Prostate gland (tissue), 2 donors: Measurements from ENCODE around the gene TIAM2. TPM values are rescaled to one million over a fixed set of nuclear protein-coding genes. Genes with fewer than 3 reads are reported as not detected.

Experiments
- DNase-seq: peaks from one replicate; pipeline ENCODE4 v3.0.0-alpha.2; 2019; ENCODE audit warnings: low spot score
- H3K27ac ChIP-seq, 2 donors: fragments of 200-600 bp; sonication (generic); 2 replicates each; pipeline ENCODE4 v1.5.1; 2017 to 2019
- H3K27me3 ChIP-seq: fragments of 200-600 bp; sonication (generic); replicated peaks from 2 replicates; pipeline ENCODE4 v1.5.1; 2019; ENCODE audit not compliant: insufficient read depth
- H3K36me3 ChIP-seq, 2 donors: fragments of 200-600 bp; sonication (generic); 1 replicate in 1 of 2; 2 replicates in 1 of 2; pipeline versions ENCODE4 v1.5.1 to v1.8.1; 2017 to 2019
- H3K4me1 ChIP-seq: fragments of 200-600 bp; sonication (generic); replicated peaks from 2 replicates; pipeline ENCODE4 v1.5.1; 2019
- H3K4me3 ChIP-seq, 2 donors: fragments of 200-600 bp; sonication (generic); 2 replicates each; pipeline ENCODE4 v1.5.1; 2017 to 2019
- H3K9me3 ChIP-seq: fragments of 200-600 bp; sonication (generic); 2 replicates; pipeline ENCODE4 v1.5.1; 2017
- CTCF ChIP-seq, 4 experiments: fragments of 200-600 bp in 2 of 4; fragments of 450-650 bp in 2 of 4; sonication (generic) in 2 of 4; IDR thresholded peaks; 1 replicate in 3 of 4; 2 replicates in 1 of 4; pipeline ENCODE4 v1.5.1; 2016 to 2019; ENCODE audit warnings: antibody characterized with exemption in 4 of 4, mild to moderate bottlenecking in 2 of 4, moderate library complexity in 2 of 4
- POLR2A ChIP-seq: fragments of 450-650 bp; IDR thresholded peaks from one replicate; pipeline ENCODE4 v1.6.1; 2016; ENCODE audit warnings: antibody characterized with exemption, mild to moderate bottlenecking
- POLR2AphosphoS5 ChIP-seq: sonication (generic); formaldehyde crosslinking; IDR thresholded peaks from one replicate; pipeline ENCODE4 v1.6.1; 2017; ENCODE audit warnings: antibody characterized with exemption
- WGBS: methylation state at CpG from one replicate; pipeline ENCODE4 v1.1.5; 2018; 5-methylcytosine and 5-hydroxymethylcytosine counted together
- intact Hi-C: fragments of 100-400 bp; cut with DNase I; formaldehyde crosslinking; loops from one replicate; pipeline ENCODE4 v1.14.2; 2022
- total RNA-seq, 2 donors: library from RNA; depleted of rRNA; stranded (reverse); fragments of >200 nt; gene quantifications; one replicate each; pipeline ENCODE4 v1.1.0, GENCODE V29; 2016

The TIAM2 gene
- total RNA-seq, 2 donors from 2014 or later = 13.1 to 21.6 TPM

GRCh38 chr6:155274533-155274932 is 279.4 kb downstream of the TIAM2 start:
- H3K27ac ChIP-seq = no peak overlapping the region
- 60% methylated on average over 1 of the region's 1 CpG for WGBS
- intact Hi-C loops = no loop called here

GRCh38 chr6:155275808-155276480 is 280.8 kb downstream of the TIAM2 start:
- peaks cover 6% of the 10 kb centered on the region for H3K4me1 ChIP-seq
- WGBS = 49% methylated on average over 10 of the region's 10 CpGs
- no peaks in the 10 kb centered on the region for H3K36me3 ChIP-seq

More at GRCh38 chr6:155274533-155274932, 279.4 kb downstream of the TIAM2 start:
- H3K36me3 ChIP-seq = no peaks in the 10 kb centered on the region
- DNase-seq = no peak
- no peaks in the 10 kb centered on the region for H3K27me3 ChIP-seq
- H3K4me3 ChIP-seq = no peak overlapping the region
- peaks cover 6% of the 10 kb centered on the region for H3K4me1 ChIP-seq
- no peaks in the 10 kb centered on the region for H3K9me3 ChIP-seq
- TF ChIP-seq POLR2AphosphoS5 (no peak), CTCF (IDR thresholded peaks at IDR 0.05) (no peak), POLR2A (no peak)

GRCh38 chr6:155276638-155277037 is 281.5 kb downstream of the TIAM2 start:
- Histone ChIP-seq H3K4me3 (no peak overlapping the region), H3K27ac (no peak overlapping the region), H3K36me3 (no peaks in the 10 kb centered on the region), H3K4me1 (peaks cover 6% of the 10 kb centered on the region), H3K27me3 (no peaks in the 10 kb centered on the region), H3K9me3 (no peaks in the 10 kb centered on the region)
- TF ChIP-seq POLR2A = no peak
- DNase-seq = no peak
- intact Hi-C loops = no loop called here

More at GRCh38 chr6:155275808-155276480, 280.8 kb downstream of the TIAM2 start:
- H3K27ac ChIP-seq = peak overlapping the region in 1 of 2 donors; percentile 43
- no peaks in the 10 kb centered on the region for H3K27me3 ChIP-seq
- no peak for DNase-seq
- intact Hi-C loops = no loop called here
- no peaks in the 10 kb centered on the region for H3K9me3 ChIP-seq
- no peak overlapping the region for H3K4me3 ChIP-seq
- TF ChIP-seq CTCF (IDR thresholded peaks at IDR 0.05) (no peak), POLR2AphosphoS5 (no peak), POLR2A (no peak)

- H3K36me3 ChIP-seq = no peaks in the 10 kb centered on the region
- H3K4me3 ChIP-seq = no peak overlapping the region
- intact Hi-C loops = no loop called here
- TF ChIP-seq POLR2AphosphoS5 (no peak), POLR2A (no peak), CTCF (IDR thresholded peaks at IDR 0.05) (no peak)
- no peak for DNase-seq
- no peaks in the 10 kb centered on the region for H3K4me1 ChIP-seq
- H3K27me3 ChIP-seq = no peaks in the 10 kb centered on the region
- WGBS = 87% methylated on average over 5 of the region's 5 CpGs
- H3K9me3 ChIP-seq = no peaks in the 10 kb centered on the region
- no peak overlapping the region for H3K27ac ChIP-seq
Measured at GRCh38 chr6:155278319-155279049, 283.4 kb downstream of the TIAM2 start.

GRCh38 chr6:155284775-155285174 is 289.7 kb downstream of the TIAM2 start:
- Histone ChIP-seq H3K36me3 (no peaks in the 10 kb centered on the region), H3K27me3 (no peaks in the 10 kb centered on the region)
- intact Hi-C loops = no loop called here

More at GRCh38 chr6:155284775-155285174, 289.7 kb downstream of the TIAM2 start:
- no peak for DNase-seq
- no peak overlapping the region for H3K27ac ChIP-seq
- TF ChIP-seq CTCF (IDR thresholded peaks at IDR 0.05) (no peak), POLR2AphosphoS5 (no peak), POLR2A (no peak)
- no peak overlapping the region for H3K4me3 ChIP-seq
- H3K4me1 ChIP-seq = no peaks in the 10 kb centered on the region
- no peaks in the 10 kb centered on the region for H3K9me3 ChIP-seq
- 86% methylated on average over 4 of the region's 4 CpGs for WGBS
